ENCODE results near the gene GUCA2A.
"Not testable (repeated sequence)": the region's sequence is repeated elsewhere in the genome, so short reads cannot be mapped to it uniquely, and the experiment has no call there.

The GUCA2A gene, protein sequence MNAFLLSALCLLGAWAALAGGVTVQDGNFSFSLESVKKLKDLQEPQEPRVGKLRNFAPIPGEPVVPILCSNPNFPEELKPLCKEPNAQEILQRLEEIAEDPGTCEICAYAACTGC

DNA sequence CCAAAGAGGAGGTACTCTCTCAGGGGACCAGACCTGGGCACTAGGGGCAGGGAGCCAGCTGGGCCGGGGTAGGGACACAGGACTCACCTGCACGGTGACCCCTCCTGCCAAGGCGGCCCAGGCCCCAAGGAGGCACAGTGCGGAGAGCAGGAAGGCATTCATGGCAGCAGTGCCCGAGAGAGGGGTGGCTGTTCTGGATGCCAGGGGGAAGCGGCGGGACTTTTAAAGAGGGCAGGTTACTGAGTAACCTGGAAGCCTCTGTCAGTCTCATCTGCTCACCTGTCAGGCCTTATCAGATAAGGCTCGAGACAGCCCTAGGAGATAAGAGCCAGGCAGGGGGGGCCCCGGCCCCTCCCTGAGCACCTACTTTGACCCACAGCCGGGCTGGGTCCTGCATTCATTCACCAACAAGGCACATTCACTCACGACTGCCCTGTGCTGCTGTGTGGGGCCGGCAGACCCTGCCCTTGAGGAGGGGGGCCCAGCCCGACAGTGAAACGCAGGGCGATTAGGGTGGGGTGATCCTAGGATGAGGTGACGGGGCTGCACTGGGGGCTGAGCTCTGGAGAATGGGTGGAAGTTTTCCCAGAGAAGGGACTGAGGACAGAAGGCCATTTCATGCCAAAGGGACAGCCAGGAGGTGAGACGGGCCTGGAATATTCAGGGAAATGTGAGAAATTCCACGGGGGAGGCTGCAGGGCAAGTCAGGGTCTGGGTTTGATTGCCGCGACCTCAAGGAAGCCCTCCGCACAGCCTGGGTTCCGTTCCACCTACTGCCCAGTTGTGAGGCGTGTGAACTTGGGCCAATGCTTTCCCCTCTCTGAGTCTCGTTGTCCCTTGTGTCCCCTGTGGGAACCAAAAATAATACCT, at the start of gene GUCA2A:
GUCA2A (minus strand) TSS at position 195 of the 870 bp plus-strand sequence; CDS start at position 162, 33 bp downstream.
- no peak for DNase-seq

GRCh38 chr1:42211224-42211623, 46.7 kb upstream of the GUCA2A start:
- no peak for DNase-seq

GRCh38 chr1:42210421-42211133, 46.0 kb upstream of the GUCA2A start:
- no peak for DNase-seq

DNA sequence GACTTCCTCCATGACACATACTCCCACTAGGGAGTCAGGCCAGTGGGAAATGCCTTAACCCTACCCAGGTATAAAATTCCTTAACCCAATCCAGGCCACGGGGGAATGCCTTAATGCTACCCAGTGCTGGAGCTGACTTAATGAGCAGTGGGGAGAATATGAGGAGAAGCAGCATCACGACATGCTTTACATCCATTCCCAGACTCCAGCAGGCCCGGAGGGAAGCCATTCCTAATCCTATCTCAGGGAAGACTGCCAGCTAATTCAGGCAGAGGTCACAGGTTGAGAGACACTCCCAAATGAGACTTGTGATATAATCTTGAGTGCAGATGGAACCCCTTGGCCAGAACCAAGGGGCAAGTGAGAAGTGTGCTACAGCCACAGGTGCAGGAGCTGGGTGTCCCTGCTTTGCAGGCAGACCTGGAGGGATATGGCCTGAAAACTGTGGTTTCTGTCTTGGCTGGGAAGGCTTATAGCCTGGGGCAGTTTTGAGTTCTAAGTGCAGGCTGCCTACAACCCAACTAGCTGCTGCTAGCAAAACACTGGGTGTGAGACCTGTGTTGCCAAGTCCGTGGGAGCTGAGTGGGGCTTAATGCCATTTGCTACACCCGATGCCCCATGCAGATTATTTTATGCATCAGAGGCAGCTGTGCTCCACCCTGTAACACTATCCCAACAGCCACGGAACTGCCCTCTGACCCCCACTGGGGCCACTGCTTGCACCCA, 45.1 kb upstream of the GUCA2A start:
- DNase-seq = no peak

GRCh38 chr1:42206930-42207329, 42.4 kb upstream of the GUCA2A start:
- DNase-seq = not testable (repeated sequence)

DNA sequence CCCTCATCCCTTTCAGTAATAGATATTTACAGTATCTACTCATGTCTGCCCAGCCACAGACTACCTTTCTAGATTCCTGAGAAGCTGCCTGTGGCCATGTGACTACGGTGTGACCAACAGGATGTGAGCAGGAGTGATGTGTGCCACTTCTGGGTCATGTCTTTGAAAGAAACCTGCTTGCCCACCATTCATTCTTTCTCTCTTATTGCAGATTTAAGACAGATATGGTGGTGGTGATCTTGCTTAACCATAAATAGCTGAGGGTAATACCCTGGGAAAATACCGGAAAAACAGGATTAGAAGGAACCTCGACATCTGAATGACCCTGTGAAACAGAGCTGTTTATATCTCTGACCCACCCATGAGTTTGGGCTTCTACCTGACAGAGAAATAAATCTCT, 41.6 kb upstream of the GUCA2A start:
- no peak for DNase-seq

GRCh38 chr1:42201986-42202385, 37.4 kb upstream of the GUCA2A start:
- DNase-seq = no peak

DNA sequence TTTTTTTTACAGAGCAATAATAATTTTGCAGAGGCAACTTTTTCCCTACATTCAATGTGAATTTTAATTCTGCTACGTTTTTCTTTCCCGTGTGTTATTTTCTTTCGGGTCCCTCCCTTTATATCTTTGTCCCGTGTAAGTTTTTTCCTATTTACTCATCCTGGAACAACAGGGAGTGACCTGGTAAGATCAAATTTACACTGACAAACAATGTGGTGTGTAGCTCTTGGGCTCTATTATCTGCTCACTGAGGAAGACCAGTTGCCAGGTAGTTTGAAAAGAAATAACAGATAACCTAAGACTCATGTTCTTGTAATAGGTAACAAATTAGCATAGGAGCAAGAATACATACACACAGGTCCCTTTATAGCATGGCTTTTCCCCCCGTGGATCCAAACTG, 33.7 kb upstream of the GUCA2A start:
- DNase-seq = no peak

GRCh38 chr1:42195841-42196240, 31.3 kb upstream of the GUCA2A start:
- no peak for DNase-seq

DNA sequence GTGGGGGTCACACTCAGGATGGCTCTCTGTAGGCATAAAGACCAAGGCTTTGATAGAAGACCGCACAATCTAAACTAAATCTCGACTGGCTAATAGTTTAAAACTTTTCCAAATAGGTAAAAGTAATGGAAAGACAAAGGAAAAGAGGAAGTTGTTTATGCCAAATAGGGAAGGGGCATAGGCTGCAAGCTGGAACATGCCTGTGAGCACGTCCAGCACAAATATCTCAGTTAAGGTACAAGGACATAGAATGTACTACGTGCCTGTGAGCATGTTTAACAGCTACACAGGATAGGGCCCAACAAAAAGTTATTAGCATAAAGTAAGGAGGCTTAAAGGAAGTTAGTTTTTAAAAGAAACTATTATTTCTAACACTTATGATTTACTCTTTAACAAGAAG, 27.6 kb upstream of the GUCA2A start:
- DNase-seq = no peak

- DNase-seq = no peak
These were observed 26.8 kb upstream of the GUCA2A start for GRCh38 chr1:42191319-42191718.

DNA sequence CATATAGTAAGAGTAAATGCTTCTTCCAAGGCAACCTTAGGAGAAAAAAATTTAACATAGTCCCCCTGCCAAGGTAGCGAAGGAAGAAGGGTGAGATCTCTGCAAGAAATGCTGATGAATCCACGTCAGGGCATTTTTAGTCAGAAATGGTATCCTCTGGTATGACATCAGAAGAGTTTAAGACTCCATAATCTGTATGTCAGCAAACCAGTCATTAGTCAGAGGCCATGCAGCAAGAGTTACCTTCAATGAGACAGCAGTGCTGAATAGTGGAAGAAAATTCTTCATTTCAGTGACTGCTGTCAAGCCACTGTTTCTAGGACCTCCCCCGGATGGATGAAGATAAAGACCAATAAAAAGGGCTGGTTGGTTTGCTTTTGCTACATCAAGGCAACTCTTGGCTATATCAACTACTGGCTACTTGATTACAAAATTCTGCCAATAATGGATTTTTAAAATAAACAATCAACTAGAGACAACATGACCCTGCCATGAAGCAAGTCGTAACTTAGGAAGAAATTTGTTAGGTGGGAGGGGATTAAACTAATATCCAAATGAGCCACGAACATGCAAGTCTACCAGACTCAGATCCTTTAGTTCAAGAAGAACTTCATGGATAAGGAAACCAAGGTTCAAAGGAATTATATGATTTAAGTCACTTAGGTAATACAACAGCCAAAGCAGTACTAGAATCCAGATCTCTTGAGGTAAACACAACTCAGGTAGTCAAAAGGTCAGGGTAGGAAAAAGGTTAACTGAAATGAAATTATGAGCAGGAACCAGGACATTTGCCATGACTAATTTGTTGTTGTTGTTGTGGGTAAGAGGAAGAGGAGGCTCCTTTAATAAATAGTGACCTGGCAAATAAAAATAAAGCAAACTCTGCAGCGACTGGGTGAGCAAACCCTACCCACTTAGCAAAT, 25.6 kb upstream of the GUCA2A start:
- no peak for DNase-seq

DNA sequence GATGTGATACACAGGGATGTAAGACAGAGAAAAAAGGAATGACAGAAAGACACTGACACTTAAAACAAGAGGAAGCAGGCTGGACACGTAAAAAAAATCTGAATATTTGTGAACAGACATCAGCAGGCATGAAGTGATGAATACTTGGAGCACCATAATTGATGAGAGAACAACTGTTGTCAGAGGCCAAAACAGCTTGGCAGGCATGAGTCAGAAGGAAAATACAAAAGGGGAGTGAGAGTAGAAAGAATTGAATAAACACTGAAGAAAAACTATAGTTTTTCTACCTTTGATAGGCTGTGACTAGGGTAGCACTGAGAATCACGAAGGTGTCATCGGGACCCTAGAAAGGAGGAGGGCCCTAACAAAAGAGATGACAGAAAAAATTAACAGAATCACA, 21.6 kb upstream of the GUCA2A start:
- no peak for DNase-seq

GRCh38 chr1:42184616-42185015, 20.1 kb upstream of the GUCA2A start:
- no peak for DNase-seq

GRCh38 chr1:42183957-42184268, 19.4 kb upstream of the GUCA2A start:
- DNase-seq = no peak

DNA sequence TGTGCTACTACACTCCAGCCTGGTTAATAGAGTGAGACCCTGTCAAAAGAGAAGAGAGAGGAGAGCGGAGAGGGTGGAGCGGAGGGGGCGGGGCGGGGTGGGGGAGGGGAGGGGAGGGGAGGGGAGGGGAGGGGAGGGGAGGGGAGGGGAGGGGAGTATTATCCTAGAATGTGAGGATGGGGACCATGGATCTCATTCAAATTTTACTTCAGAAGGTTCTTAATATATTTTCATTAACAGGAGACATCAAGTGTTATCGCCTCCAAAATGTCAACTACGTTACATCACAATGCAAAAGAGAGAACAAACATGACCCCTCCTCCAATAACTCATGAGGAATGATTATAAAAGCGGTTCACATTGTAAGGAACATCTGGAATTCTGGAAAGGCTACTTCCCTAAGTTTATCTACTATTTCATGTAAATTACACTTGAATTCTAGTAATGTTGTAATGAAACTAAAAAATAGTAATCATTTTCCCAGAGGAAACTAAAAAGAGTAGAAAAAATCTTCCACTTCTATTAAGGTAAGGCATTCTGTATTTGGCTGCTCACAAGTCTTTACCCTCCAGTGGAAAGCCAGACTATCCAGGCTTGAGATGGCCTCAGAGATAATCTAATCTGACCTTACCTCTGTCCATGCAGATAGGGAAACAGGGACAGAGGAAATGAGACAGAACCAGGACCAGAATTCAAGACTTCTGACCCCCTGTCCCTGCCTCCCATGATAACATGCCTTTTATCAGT, 18.8 kb upstream of the GUCA2A start:
- no peak for DNase-seq

GRCh38 chr1:42181687-42182086, 17.1 kb upstream of the GUCA2A start:
- no peak for DNase-seq

- no peak for DNase-seq
These were observed 15.4 kb upstream of the GUCA2A start for GRCh38 chr1:42179900-42180329.

GRCh38 chr1:42179275-42179674, 14.7 kb upstream of the GUCA2A start:
- DNase-seq = no peak

GRCh38 chr1:42178249-42178648, 13.7 kb upstream of the GUCA2A start:
- no peak for DNase-seq

GRCh38 chr1:42177541-42177981, 13.0 kb upstream of the GUCA2A start:
- no peak for DNase-seq
